GM10266 (cell line): ENCODE results near the gene OLFM2.

ENCODE experiments used
- DNase-seq: peaks from one replicate; pipeline ENCODE4 v3.0.0; 2012; ENCODE audit errors: extremely low spot score
- TF ChIP-seq, protein P1 (sequence below): IDR thresholded peaks from 2 replicates; pipeline ENCODE4 v1.5.1; 2012; ENCODE audit warnings: mild to moderate bottlenecking, low read depth; ENCODE audit not compliant: control insufficient read depth, insufficient read depth; ENCODE audit errors: missing control alignments

Gene OLFM2

GRCh38 chr19:9968820-9969687 lies 32.7 kb upstream of the OLFM2 start:
- DNase-seq = no peak
- TF ChIP-seq, protein P1, sequence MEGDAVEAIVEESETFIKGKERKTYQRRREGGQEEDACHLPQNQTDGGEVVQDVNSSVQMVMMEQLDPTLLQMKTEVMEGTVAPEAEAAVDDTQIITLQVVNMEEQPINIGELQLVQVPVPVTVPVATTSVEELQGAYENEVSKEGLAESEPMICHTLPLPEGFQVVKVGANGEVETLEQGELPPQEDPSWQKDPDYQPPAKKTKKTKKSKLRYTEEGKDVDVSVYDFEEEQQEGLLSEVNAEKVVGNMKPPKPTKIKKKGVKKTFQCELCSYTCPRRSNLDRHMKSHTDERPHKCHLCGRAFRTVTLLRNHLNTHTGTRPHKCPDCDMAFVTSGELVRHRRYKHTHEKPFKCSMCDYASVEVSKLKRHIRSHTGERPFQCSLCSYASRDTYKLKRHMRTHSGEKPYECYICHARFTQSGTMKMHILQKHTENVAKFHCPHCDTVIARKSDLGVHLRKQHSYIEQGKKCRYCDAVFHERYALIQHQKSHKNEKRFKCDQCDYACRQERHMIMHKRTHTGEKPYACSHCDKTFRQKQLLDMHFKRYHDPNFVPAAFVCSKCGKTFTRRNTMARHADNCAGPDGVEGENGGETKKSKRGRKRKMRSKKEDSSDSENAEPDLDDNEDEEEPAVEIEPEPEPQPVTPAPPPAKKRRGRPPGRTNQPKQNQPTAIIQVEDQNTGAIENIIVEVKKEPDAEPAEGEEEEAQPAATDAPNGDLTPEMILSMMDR = no peak

- TF ChIP-seq, protein P1 = no peak
- DNase-seq = no peak
Observed at GRCh38 chr19:9967326-9967725, 31.0 kb upstream of the OLFM2 start.

DNA sequence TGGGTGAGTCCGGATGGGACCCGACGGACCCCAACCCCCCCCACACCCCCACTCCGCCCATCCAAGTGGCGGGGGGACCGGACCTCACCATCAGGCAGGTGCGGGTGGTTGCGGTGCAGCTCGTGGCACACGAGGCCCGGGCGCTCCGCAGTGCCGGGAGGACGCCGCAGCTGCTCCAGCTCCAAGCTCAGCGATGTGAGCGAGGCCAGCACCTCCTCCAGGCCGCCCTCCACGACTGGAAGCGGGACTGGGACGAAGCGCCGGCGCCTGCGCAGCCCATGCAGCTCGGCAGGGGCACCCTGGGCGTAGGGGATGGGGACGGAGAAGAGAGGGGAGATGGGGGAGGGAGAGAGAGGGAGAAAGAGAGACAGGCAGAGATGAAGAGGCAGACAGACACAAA lies 30.1 kb upstream of the OLFM2 start:
- no peak for DNase-seq
- TF ChIP-seq, protein P1 = no peak

- TF ChIP-seq, protein P1 = no peak
- DNase-seq = no peak
Observed at GRCh38 chr19:9966024-9966423, 29.7 kb upstream of the OLFM2 start.

DNA sequence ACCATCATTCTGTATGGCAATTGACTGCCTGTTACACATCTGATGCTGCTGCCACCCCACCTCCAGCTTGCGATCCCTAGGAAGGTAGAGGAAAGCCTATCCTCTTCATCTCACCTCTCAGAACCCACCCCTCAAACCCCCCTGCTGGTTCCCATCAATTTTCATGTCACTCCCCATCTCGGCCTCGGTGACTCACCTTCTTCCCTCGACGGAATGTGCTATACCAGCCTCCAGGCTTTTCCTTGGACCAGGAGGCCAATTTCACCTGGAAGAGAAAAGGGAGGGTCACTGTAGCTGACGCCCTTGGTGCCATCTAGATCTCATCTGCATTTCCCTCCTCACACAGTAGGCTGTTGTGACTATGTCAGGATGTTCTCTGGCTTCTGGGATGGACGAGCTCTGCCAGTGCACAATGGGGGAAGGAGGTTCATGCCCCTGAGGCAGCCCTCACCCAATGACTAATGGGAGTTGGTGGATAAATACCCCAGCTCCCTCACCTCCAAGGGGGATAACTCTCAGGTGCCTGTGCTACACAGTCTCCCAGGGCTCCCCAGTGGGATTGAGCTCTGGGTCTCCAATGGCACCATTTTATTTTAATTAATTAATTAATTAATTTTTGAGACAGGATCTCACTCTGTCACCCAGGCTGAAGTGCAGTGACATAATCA lies 26.4 kb upstream of the OLFM2 start:
- TF ChIP-seq, protein P1 = no peak

GRCh38 chr19:9961103-9961502 lies 24.8 kb upstream of the OLFM2 start:
- TF ChIP-seq, protein P1 = no peak

More for the DNA sequence above, 26.4 kb upstream of the OLFM2 start:
- DNase-seq = no peak

DNA sequence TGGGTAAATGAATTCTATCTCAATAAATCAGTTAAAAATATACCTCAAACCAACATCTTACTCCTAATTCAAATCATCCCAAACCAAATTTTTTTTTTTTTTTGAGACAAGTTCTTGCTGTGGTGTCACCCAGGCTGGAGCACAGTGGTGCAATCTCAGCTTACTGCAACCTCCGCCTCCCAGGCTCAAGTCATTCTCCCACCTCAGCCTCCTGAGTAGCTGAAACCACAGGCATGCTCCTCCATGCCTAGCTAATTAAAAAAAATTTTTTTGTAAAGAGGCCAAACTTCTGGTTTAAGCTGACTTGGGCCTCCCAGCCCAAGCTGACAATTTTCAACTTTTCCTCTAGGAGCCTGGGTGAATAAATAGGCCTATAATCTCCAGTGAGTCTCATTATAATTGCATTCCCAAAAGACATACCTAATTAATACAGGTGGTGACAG lies 22.1 kb upstream of the OLFM2 start:
- no peak for DNase-seq
- TF ChIP-seq, protein P1 = no peak

More at GRCh38 chr19:9961103-9961502, 24.8 kb upstream of the OLFM2 start:
- no peak for DNase-seq
